ENCODE measurements around the gene ADAMTS20.

ADAMTS20 gene

GRCh38 chr12:43333644-43334043, 218.4 kb downstream of the ADAMTS20 start:
- Histone ChIP-seq H3K36me3 (ENCODE audit: low read depth) (no peaks in the 10 kb centered on the region), H3K9me3 (ENCODE audit: severe bottlenecking) (no peaks in the 10 kb centered on the region), H3K4me3 (ENCODE audit: severe bottlenecking) (no peak overlapping the region), H3K27ac (ENCODE audit: poor library complexity, severe bottlenecking) (no peak overlapping the region), H3K27me3 (ENCODE audit: insufficient read depth, poor library complexity, severe bottlenecking) (no peaks in the 10 kb centered on the region), H3K4me1 (ENCODE audit: insufficient read depth, poor library complexity, severe bottlenecking) (peaks cover 19% of the 10 kb centered on the region)
- TF ChIP-seq CTCF (IDR thresholded peaks at IDR 0.05; ENCODE audit: poor library complexity, severe bottlenecking): no peak
- DNase-seq (ENCODE audit: low spot score) (no peak), ATAC-seq (ENCODE audit: low read depth) (no peak)

- Histone ChIP-seq H3K27ac (ENCODE audit: poor library complexity, severe bottlenecking) (no peak overlapping the region), H3K9me3 (ENCODE audit: severe bottlenecking) (no peaks in the 10 kb centered on the region), H3K36me3 (ENCODE audit: low read depth) (no peaks in the 10 kb centered on the region), H3K4me1 (ENCODE audit: insufficient read depth, poor library complexity, severe bottlenecking) (peaks cover 14% of the 10 kb centered on the region), H3K4me3 (ENCODE audit: severe bottlenecking) (no peak overlapping the region), H3K27me3 (ENCODE audit: insufficient read depth, poor library complexity, severe bottlenecking) (no peaks in the 10 kb centered on the region)
- no peak for DNase-seq (ENCODE audit: low spot score)
- ATAC-seq (ENCODE audit: low read depth): peak; percentile 53; the same call in 1 of the 3 replicates
- TF ChIP-seq CTCF (IDR thresholded peaks at IDR 0.05; ENCODE audit: poor library complexity, severe bottlenecking): no peak
Measured at GRCh38 chr12:43332977-43333640, 218.9 kb downstream of the ADAMTS20 start.

GRCh38 chr12:43331935-43332334, 220.1 kb downstream of the ADAMTS20 start:
- Histone ChIP-seq H3K4me3 (ENCODE audit: severe bottlenecking) (no peak overlapping the region), H3K9me3 (ENCODE audit: severe bottlenecking) (no peaks in the 10 kb centered on the region), H3K36me3 (ENCODE audit: low read depth) (no peaks in the 10 kb centered on the region), H3K27ac (ENCODE audit: poor library complexity, severe bottlenecking) (no peak overlapping the region), H3K4me1 (ENCODE audit: insufficient read depth, poor library complexity, severe bottlenecking) (peaks cover 3% of the 10 kb centered on the region), H3K27me3 (ENCODE audit: insufficient read depth, poor library complexity, severe bottlenecking) (no peaks in the 10 kb centered on the region)
- DNase-seq (ENCODE audit: low spot score) (no peak), ATAC-seq (ENCODE audit: low read depth) (no peak)
- no peak for TF ChIP-seq CTCF (IDR thresholded peaks at IDR 0.05; ENCODE audit: poor library complexity, severe bottlenecking)

DNA sequence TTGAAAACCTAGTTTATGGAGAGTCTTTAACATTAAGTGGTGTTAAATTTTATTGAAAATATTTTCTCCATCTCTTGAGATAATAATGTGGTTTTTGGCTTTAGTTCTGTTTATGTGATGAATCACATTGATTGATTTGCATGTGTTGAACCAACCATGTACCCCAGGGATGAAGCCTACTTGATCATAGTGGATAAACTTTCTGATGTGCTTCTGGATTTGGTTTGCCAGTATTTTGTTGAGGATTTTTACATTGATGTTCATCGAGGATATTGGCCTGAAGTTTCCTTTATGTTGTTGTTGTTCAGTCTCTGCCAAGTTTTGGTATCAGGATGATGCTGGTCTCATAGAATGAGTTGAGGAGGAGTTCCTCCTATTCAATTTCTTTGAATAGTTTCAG, 222.6 kb downstream of the ADAMTS20 start:
- DNase-seq (ENCODE audit: low spot score) (no peak), ATAC-seq (ENCODE audit: low read depth) (no peak)
- Histone ChIP-seq H3K27me3 (ENCODE audit: insufficient read depth, poor library complexity, severe bottlenecking) (no peaks in the 10 kb centered on the region), H3K4me3 (ENCODE audit: severe bottlenecking) (no peak overlapping the region), H3K4me1 (ENCODE audit: insufficient read depth, poor library complexity, severe bottlenecking) (no peaks in the 10 kb centered on the region), H3K27ac (ENCODE audit: poor library complexity, severe bottlenecking) (no peak overlapping the region), H3K36me3 (ENCODE audit: low read depth) (no peaks in the 10 kb centered on the region), H3K9me3 (ENCODE audit: severe bottlenecking) (no peaks in the 10 kb centered on the region)
- TF ChIP-seq CTCF (IDR thresholded peaks at IDR 0.05; ENCODE audit: poor library complexity, severe bottlenecking): no peak

DNA sequence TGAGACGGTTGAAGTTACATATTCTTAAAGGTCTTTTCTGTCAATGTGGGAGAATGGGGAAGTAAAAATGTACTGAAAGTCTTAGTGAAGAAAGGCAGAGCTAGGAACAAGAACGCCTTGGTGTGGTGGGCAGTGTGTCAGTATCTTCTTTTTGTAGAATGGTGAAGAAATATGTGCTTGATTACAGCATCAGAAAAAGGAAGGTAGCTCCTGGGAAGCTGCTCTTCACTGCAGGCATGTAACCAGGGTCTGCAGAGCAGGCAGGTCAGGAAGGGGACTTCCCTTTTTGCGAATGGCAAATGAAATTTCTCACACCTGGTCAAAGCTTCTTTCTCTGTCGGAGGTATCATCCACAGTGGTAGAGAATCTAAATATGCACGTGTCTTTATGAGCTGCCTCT, 226.2 kb downstream of the ADAMTS20 start:
- Histone ChIP-seq H3K9me3 (ENCODE audit: severe bottlenecking) (no peaks in the 10 kb centered on the region), H3K4me1 (ENCODE audit: insufficient read depth, poor library complexity, severe bottlenecking) (no peaks in the 10 kb centered on the region), H3K27ac (ENCODE audit: poor library complexity, severe bottlenecking) (no peak overlapping the region), H3K4me3 (ENCODE audit: severe bottlenecking) (no peak overlapping the region), H3K36me3 (ENCODE audit: low read depth) (no peaks in the 10 kb centered on the region), H3K27me3 (ENCODE audit: insufficient read depth, poor library complexity, severe bottlenecking) (no peaks in the 10 kb centered on the region)
- no peak for TF ChIP-seq CTCF (IDR thresholded peaks at IDR 0.05; ENCODE audit: poor library complexity, severe bottlenecking)
- DNase-seq (ENCODE audit: low spot score) (no peak), ATAC-seq (ENCODE audit: low read depth) (no peak)
